HG03095 (cell line): Measurements from ENCODE around the gene BCAS4.

Experiments
- ATAC-seq: cut with Tn5 transposase; IDR thresholded peaks from one replicate; pipeline ENCODE4 v1.9.1; 2021; ENCODE audit warnings: moderate library complexity; ENCODE audit not compliant: unreplicated experiment

Gene BCAS4

GRCh38 chr20:50821257-50821921 lies 26.5 kb downstream of the BCAS4 start:
- ATAC-seq = no peak

DNA sequence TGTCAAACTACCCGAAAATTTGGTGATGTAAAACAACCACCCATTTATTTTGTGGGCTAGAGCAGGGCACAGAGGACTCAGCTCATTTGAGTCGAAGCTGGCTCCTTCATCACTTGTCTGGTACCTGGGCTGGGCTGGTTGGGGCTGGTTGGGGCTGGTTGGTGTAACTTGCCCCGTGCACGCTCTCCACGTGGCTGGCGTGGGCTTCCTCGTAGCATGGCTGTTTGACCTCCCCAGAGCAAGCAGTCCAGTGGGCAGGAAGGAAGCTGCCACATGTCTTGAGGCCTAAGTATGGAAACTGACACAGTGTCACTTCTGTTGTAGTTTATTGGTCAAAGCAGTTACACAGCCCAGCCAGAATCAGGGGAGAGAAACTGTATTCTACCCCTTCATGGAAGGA lies 27.1 kb downstream of the BCAS4 start:
- no peak for ATAC-seq

- ATAC-seq = no peak
Observed at GRCh38 chr20:50823319-50823718, 28.5 kb downstream of the BCAS4 start.

GRCh38 chr20:50824137-50824536 lies 29.3 kb downstream of the BCAS4 start:
- ATAC-seq = no peak

GRCh38 chr20:50826121-50826520 lies 31.3 kb downstream of the BCAS4 start:
- no peak for ATAC-seq

- ATAC-seq = no peak
Observed at GRCh38 chr20:50828363-50829136, 33.7 kb downstream of the BCAS4 start.

GRCh38 chr20:50831622-50832021 lies 36.8 kb downstream of the BCAS4 start:
- no peak for ATAC-seq

DNA sequence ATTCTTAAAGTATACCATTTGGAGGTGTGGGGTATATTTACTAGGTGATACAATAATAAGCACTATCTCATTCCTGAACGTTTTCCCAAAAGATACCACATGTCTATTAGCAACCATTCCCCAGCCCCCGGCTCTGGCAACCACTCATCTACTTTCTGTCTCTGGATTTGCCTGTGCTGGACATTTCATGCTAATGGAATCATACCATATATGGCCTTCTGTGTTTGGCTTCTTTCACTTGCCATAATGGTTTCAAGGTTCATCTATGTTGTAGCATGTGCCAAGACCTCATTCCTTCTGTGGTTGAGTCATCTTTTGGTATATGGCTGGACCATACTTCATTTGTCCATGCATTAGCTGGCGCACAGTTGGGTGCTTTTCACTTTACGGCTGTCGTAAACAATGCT lies 39.7 kb downstream of the BCAS4 start:
- ATAC-seq = no peak

GRCh38 chr20:50837532-50838321 lies 42.9 kb downstream of the BCAS4 start:
- ATAC-seq = peak; percentile 80

DNA sequence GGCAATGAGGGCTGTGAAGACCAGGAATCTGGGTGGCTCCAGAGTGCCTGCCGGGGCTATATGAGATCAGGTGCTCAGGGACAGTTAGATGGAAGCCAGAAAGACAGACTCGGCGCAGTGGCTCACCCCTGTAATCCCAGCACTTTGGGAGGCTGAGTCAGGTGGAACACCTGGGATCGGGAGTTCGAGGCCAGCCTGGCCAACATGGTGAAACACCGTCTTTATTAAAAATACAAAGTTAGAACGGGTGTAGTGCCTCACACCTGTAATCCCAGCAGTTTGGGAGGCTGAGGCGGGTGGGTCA lies 43.4 kb downstream of the BCAS4 start:
- ATAC-seq = no peak

DNA sequence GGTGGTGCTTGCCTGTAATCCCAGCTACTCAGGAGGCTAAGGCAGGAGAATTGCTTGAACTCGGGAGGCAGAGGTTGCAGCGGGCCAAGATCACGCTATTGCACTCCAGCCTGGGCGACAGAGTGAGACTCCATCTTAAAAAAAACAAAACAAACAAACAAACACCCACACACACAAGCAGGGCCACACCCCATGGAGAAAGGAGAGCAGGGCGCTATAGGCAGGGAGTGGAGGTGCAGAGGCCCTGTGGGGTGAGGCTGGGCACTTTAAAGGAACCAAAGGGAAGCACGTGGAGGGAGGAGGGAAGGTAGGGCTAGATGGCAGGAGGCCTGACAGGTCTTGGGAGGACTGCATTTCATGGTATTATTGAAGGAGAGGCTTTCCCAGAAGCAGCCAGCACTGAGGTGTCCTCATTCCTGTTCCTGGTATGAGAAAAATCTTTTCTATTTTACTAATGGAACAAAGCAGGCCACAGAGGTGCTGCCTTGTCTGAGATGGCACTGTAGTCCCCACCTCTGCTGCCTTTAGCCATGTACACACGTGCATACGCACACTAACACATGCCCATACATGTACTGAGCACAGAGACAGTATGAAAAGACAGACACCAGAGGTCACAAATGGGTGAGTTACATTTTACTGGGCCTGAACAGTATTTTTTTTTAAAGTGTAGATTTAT lies 44.0 kb downstream of the BCAS4 start:
- no peak for ATAC-seq

DNA sequence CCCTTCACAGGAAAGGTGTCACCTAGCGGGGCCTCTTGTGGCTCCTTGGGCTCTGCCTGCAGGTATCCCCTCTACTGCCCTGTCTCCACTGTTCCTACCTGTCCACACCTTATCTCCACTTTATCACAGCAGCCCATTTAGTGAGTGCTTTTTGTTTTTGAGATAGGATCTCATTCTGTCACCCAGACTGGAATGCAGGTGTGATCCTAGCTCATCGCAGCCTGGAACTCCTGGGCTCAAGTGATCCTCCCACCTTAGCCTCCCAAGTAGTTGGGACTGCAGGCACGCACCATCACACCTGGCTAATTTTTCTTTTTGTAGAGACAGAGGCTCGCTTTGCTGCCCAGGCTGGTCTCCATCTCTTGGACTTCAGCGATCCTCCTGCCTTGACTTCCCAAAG lies 48.0 kb downstream of the BCAS4 start:
- ATAC-seq = no peak

GRCh38 chr20:50843331-50844276 lies 48.7 kb downstream of the BCAS4 start:
- no peak for ATAC-seq

DNA sequence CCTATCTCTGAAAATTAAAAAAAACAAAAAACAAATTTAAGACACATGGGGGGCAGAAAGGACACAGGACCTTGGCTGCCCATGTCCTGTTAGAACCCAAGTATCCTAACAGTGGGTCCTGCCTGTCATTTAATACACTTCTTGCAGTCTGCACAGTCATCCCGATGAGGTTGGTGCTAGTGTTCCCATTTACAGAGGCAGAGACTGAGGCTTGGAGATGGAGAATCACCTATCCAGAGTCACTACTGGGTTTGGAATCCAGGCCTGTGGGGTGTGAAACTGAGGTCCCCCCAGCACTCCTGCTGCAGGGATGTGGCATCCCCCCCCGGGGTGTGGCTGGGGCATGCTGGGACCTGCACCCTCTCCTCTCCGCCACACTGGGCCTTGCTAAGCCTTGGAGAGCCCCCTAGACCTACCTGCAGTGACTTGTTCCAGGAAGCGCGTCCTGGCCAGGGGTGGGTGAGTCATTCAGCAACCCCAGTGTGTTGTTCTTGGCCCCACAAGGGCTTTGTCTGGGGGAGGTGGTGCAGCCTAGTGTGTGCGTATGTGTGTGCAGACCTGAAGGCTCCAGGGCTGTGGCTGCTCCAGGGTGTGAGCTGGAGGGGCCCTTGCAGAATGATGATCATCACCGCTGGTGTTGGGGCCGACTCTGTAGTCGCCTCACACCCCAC lies 49.7 kb downstream of the BCAS4 start:
- ATAC-seq = peak; percentile 80

- ATAC-seq = no peak
Observed at GRCh38 chr20:50845566-50846215, 50.8 kb downstream of the BCAS4 start.

DNA sequence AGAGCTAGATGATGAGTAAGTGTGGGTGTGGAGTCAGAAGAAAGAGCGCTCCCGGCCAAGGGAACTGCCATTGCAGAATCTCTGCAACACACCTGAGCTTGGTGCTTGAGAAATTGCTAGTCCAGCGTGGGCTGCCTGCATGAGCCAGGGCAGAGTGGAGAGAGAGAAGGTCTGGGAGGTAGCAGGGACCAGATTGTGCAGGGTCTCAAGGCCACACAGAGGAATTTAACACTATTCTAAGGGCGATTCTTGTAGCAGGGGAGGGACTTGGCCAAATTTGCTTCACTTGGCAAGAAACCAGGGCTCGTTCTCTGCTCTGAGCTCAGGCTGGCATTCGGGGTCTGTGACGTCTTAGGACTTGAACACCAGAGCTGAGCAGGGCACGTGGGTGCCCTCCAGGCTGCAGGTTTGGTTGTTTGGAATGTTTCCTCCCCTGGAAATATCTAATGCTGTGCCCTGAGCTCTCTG lies 53.5 kb downstream of the BCAS4 start:
- no peak for ATAC-seq

DNA sequence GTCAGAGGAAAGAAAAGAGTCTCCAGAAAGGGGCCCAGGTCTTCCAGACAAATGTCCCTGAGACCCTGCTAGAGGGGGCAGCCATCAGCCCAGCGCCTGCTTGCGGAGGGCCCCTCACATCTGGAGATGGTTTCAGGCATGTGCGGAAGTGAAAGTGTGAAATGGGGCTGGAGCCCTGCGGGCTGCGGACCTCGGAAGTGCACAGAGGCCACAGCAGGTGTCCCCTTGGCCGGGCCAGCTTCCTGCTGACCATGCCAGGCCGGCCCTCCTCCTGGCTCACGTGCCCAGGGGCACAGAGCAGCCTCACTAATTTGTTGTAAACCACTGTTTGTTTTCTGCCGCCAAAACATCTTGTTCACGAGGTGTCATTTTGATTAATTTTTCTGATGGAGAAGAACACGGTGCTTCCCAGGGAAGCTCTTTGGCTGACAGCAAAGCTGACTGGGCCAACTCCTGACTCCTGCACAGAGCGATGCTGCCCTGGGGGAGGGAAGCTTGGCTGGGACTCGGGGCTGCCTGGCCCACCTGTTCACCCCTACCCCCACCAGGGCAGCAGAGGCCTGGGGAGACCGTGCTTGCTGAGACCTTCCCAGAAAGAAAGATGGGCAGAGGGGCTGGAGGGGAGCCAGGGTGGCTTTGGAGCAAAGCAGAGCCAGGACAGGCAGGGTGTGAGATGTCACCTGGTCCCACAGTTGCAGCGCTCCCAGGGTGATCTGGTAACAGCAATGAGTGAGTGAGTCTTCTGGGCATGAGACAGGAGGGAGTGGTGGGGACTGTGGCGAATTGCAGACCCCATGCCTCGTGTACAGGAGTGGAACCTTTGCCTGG lies 54.2 kb downstream of the BCAS4 start:
- peak; percentile 40 for ATAC-seq

- ATAC-seq = no peak
Observed at GRCh38 chr20:50850721-50851286, 55.9 kb downstream of the BCAS4 start.
